EH (cell line): ENCODE results near the gene CAD.
"Not testable (repeated sequence)": the region's sequence is repeated elsewhere in the genome, so short reads cannot be mapped to it uniquely, and the experiment has no call there.

Experiments
- DNase-seq: peaks from one replicate; pipeline ENCODE4 v3.0.0-alpha.2; 2015; ENCODE audit warnings: low read depth

Gene CAD

DNA sequence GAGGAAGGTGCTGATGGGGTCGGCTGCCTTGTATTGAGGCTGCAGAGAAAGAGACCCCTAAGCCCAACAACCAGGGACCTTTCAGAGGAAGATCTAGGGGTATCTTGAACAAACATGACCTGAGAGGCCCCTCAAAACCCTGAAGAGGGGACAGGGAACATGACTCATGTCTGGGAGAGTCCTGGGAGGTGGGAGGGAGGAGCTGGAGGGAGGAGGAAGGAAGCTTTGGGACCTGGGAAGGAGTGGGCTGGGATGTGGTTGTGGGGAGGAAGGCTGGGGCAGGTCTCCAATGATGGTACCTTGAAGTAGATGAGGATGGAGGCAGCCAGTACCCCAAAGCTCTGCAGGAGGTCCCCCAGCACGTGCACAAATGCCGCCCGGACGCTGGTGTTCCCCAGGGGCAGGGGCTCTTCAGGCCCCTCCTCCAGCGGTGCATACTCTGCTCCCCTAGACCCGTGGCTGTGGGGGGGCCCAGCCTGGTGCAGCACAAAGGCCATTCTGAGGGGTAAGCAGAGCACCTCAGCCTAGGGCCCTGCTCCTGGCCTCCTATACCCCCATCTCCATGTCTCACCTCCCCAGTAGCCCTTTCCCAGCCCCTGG lies 39.8 kb downstream of the CAD start:
- DNase-seq: no peak

DNA sequence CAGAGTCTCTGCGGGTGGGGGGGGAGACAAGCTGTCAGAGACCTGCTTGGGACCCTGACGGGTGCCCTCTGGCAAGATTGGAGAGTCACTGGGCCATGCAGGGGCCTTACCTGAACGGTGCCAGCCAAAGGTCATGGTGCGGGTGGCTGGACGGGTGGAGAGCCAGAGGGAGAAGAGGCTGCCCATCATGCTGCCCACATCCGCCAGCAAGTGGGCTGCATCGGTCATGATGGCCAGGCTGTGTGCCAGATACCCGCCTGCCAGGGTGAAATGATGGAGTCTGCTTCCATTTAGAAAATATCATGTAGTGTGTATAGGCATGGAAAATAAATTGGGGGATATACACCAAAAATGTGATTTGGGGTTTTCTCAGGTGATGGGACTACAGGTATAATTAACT lies 40.9 kb downstream of the CAD start:
- DNase-seq: no peak

DNA sequence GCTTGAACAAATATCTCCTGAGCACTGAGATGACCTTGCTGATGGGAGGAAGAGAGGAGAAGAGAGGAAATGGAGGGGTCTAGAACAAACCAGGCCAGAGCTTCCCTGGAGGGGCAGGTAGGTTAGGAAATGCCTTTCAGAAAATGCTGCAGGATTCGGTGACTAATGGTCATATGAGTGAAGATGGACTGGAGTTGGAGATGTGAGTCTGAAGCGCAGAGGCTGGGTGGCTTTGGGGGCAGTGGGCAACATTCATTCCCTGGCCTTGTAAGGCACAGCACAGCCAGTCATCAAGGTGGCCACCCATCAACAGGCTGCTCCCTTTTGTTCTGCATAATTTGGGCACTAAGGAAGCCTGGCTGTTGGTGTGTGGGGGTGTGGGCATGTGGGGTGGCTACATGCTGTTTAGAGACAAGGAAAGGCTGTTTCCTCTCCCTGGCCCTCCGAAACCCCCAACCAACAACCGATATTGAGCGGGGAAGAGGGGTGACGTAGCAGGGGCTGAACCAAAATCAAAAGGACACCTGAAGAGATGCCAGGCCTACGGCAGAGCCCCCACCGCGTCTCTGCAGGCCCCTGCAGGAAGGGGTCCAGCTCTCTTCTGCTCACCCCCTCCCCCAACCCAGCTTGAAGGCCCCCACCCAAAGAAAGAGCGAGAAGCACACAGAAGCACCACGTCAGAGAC lies 44.2 kb downstream of the CAD start:
- DNase-seq: no peak

DNA sequence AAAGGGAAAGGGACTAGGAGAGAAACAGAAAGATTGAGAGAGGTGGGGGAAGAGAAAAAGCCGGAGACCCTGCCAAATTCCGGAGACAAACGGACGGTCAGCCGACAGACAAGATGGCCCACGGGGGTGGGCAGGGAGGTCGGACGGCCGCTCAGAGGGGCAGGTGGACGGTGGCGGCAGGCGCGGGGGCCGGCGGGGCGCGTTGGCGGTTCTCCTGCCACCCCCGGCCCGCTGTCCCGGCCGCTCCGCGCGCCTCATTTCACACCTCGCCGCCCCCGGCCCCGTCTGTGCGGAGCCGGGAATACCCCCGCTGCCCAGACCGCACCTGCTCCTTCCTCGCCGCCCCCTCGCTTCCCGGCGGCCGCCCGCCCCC lies 44.7 kb downstream of the CAD start:
- DNase-seq: no peak

DNA sequence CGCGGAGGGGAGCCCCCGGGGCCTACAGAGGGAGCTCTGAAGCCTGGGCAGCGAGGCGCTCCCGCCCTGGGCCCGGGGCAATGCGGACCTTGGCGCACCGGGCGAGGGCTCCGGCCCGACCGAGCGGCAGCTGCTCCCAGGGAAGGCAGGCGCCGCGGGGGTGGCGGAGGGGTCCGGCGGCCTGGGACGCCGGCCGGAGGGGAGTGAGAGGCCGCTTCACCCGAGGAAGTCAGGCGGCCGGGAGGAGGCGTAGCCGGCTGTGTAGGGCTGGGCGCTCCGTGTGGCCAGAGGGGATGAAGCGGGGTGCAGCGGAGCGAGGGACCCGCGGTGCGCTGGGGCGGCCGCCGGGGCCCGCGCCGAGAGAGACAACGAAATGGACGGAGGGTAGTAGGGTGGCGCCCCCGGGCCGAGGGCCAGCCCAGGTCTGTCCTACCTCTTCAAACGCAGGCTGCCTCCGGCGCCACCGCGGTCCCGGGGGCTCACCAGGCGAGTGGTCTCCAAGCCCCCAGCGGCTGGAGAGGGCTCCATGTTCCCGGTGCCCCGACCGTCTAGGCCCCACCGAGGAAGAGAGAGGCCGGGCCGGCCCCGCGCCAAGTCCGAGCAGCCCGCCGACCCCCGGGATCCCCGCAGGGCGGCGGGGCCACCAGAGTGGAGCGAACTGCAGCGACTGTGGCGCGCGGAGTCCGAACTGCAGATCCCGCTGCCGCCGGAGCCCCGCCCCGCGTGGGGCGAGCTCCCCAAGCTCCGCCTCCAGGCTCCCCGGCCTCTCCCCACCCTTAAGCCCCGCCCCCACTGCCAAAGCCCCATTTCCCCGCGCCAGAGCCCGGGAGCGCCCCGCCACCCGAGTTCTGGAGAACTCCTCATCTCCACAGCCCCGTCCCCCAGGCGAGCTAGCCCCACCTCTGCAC lies 45.5 kb downstream of the CAD start, which contains the start of gene SLC30A3:
Gene SLC30A3 (minus strand): TSS at position 669 of the 908 bp plus-strand sequence. CDS start 141 bp downstream, at position 528.
- peak; percentile 56 for DNase-seq

DNA sequence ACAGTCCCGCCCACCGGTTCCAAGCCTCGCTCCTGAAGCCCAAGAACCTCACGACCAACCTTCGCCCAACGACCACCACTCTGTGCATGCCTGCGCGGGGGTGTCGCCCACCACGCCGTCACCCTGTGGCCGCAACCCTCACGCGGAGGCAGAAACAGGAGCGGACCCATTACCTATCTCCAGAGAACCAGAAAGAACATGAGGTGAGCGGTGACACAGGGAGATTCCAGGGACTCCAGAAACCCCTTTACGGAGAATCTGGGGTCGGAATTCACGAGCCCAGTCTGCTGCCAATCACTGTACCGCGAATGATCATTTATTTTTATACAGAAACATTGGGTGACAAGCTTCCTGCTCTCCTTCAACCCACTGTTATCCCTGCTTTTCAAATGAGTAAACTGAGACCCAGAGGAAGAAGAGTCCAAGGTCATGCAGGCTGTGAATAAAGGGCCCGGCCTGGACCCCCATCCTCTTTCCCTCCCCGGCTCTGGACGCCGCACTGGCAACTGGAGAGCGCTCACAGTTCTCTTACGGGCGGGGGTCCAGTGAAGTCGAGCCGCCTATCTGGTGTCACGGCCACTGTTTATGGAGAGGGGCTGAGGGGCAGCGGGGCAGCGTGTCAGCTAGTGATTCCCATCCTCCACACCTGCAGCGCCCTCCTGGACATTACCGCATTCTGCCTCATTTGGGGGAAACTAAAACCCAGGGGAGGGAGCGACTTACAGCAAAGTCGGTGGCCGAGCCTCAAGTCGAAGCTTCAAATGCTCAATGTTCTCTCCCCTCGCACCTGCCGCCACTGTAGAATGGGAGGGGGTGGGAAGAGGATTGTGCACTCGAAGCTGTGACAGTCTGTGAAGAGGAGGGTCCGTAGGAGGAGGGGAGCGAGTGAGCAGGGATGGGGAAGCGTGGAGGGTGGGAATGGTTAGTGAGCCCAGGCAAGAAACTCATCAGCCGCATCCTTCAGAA lies 46.4 kb downstream of the CAD start:
- DNase-seq: no peak

DNA sequence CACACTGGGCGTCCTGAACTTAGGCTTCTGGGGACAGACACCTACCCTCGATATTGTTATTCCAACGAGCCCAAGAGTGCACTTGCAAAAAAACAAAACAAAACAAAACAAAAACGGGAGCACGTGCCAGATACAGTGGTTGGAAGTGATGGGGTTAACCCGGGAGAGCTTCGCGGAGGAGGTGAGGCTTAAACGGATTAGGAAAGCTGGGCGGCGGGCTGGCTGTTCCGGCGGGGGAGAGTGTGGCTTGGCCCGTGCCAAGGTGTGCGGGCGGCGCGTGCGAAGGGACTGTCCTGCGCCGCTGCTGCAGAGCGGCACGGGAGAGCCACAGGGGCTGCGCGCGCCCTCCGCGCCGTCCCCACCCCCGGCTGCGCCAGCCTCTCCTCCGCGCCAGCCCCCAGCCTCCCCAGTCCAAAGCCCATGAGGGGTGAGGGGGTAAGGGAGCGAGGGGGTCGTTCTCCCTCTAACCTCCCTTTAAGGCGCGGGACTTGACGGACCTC lies 47.1 kb downstream of the CAD start:
- DNase-seq: no peak

DNA sequence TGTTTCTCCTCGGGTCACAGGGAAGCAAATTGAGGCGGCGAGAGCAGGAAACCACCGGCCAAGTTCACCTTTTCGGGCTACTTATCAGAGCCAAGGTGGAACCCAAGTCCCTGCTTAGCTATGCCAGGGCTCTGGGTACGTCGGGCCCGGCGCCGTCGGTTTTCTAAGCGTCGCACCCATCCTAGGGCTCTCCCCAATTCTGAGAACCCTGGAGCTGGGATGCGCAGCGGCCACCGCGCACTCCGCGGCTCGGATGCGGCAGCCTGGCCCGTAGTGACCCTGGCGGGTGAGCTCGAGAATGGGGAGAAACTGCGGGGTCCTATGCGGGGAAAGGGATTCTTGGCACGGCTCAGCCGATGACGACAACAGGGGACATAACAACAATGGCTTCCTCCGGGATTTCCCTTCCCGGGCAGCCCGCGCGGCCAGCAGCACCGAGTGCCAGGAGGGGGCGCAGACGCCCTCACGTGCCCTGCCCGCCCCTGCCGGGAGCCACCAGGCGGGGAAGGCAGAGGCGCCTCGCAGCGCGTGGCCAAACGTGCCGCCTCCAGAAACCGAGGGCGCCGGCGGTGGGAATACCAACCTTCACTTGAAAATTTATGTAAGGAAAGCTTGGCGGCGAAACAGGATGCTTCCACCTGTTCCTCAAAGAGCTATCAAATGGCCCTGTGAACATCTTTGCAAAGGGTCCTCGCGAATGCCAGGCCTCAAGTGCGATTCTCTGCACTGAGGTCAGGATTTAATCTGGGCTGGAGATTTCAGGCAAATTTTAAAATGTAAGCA lies 47.8 kb downstream of the CAD start:
- DNase-seq: peak; percentile 63

DNA sequence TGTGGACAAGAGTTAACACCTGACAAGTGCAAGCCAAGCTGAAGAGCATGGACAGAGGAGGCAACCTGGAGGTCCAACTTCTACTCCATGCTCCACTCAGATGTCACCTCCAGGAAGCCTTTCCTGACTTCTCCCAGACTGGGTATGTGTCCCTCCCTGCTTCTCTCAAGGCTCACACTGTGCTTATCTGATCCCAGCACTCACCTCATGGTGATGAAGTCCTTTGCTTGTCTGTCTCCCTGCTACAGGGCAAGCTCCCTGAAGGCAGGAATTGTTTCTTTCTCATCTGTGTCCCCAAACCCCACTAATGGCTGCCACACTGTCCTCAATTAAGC lies 48.3 kb downstream of the CAD start:
- DNase-seq: no peak

DNA sequence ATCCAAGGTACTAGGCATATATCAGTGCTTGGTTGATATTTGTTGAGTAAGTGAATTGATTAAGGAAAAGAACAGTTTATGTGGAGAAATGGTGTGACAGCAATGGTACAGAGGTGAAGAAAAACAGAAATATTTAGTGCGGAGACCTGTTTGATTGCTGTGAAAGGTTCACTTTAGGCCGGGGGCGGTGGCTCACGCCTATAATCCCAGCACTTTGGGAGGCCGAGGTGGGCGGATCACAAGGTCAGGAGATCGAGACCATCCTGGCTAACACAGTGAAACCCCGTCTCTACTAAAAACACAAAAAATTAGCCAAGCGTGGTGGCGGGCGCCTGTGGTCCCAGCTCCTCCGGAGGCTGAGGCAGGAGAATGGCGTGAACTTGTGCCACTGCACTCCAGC lies 51.1 kb downstream of the CAD start:
- not testable (repeated sequence) for DNase-seq

DNA sequence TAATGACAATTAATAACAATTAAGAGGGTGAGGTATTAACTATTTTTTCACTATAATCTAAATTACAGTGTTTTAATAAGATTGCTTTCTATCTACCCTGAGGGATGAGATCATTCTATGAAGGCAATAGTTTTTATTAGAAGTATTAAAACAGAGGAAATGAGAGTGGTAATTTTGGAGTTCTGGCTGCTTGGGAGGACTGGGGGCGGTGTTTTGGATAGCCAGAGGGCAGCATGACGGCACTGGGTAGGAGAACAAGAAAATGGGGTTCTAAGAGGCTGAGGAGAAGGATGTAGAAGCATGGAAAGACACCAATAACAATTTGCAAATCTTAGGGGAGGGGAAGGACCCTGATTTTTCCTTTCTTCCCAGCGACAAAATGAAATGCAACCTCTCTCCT lies 53.0 kb downstream of the CAD start:
- DNase-seq: no peak

DNA sequence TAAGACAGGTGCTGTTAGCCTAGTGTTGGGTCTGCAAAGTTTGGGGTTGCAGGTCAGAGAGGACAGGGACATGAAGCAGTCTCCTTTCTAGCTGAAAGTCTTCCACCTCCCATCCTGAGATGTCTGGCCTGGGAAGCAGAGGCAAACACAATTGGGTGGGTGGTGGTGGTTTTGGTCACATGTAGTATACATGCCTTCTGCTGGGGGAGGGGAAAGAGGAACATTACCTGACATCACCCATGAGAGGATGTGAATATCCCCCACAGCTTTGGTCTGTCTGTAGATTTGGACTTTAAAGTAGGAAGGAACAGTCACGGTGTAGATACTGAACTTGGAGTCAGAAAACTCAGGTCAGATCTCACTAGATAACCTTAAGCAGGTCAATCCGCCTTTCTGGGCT lies 53.5 kb downstream of the CAD start:
- no peak for DNase-seq

DNA sequence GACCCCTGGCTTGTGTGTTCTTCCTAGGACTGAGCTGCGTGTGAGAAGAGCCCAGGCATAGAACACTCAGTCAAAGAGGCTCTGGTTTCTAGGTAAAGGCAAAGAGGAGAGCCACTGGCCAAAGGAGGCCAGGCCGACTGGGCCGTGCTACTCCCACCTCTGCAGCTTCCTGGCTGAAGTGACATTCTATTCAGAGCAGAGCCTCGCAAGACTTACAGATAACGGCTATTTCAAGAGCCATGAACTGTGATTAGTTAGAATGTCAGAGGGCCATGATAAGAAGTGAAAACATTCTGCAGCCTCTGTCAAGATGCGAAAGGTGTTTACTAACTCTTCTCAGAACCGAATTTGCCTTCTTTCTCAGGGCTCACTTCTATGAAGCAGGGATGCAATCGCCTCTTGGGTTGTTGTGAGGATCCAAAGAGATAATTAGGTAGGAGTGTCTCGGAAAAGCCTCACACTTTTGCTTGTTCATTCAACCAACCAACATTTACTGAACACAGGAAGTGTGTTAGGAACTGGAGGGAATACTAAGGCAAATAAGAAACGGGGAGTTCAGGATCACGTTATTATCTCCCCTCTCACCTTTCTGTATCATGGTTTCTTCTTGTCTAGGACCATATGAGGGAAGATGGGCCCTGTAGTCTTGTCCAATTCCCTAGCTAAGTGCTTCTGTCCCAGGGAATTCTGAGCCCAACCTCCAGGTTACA lies 54.6 kb downstream of the CAD start:
- no peak for DNase-seq

DNA sequence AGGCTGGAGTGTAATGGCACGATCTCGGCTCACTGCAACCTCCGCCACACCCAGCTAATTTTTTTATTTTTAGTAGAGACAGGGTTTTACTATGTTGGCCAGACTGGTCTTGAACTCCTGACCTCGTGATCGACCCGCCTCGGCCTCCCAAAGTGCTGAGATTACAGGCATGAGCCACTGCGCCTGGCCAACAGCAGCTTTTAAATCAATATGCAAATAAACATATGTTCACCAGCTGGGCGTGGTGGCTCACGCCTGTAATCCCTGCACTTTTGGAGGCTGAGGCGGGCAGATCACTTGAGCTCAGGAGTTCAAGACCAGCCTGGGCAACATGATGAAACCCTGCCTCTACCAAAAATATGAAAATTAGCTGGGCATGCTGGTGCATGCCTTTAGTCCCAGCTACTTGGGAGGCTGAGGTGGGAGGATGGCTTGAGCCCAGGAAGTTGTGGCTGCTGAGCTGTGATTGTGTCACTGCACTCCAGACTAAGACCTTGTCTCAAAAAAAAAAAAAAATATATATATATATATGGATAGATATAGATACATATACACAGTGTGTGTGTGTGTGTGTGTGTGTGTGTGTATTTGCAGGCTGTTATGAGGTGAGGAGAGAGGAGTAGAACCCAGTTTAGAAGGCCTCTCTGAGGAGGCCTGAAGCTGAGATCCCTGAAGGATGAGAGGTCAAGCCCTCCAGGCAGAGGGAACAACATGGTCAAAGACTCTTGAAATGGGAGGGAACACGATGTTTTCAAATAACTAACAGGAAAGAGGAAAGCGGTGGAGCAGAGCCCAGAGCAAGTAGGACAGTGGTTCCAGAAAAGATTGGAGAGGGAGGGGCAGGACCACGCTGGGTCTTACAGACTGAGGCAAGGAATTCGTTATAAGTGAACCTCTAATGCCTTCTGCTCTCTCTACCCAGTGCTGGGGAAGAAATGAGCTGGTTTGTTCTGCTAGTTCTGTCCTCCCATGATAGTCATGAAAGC lies 55.7 kb downstream of the CAD start:
- not testable (repeated sequence) for DNase-seq

DNA sequence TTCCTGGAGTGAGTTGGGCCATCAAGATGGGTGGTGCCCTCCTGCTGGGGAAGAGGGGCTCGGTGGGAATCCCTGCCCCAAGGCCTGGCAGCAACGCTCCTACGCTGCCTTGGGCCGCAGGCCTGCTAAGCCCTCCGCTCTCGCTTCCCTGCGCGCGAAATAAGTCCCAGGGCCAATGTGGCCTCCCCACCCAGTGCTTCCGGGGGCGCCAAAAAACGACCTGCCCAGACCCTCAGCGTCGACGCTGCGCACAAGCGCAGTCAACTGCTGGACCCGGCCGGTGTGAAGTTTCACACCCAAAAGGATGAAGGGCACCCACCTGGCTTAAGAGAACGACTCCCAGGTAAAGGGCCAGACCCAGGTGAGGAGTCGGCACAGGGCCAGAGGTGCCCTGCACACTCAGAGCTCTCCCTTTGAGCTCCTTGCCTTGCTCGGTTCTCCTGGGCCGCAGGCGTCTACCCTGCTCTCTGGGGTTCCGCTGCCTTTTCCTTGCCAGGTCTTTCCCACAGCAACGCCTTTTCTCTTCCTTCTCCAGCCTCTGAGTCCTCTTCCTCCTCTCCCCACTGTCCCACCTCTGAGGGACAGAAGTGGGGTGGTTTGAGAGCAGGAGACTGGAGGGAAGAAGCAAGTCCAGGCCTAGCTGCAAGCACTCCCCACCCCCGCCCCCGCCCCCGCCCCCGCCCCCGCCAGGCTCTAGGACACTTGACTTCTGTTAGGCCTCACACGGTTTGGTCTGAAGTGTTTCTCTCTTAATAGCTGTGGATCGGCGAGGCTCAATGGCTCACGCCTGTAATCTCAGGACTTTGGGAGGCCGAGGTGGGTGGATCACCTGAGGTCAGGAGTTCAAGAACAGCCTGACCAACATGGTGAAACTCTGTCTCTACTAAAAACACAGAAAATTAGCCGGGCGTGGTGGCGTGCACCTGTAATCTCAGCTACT lies 58.3 kb downstream of the CAD start, which contains the start of gene DNAJC5G:
Gene DNAJC5G (plus strand): TSS at position 223 of the 940 bp plus-strand sequence. CDS start 1,296 bp downstream, outside the sequence.
- no peak for DNase-seq

DNA sequence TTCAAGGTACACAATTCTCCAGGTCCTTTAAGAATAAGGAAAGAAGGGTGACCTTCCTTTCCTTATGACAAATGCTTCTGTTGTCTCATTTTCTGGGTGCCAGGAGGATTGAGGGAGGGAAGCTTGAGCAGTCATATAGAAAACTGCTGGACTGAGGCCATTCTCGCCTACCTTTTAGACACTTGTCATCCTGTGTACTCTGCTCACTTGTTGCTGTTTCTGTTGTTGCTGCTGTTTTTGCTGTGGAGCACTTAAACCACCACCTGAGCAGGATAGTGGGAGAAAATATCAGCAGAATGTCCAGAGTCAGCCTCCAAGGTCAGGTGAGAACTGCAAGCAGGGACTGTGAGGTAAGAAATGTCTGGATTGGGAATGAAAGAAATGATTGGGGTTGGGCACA lies 60.8 kb downstream of the CAD start:
- no peak for DNase-seq

DNA sequence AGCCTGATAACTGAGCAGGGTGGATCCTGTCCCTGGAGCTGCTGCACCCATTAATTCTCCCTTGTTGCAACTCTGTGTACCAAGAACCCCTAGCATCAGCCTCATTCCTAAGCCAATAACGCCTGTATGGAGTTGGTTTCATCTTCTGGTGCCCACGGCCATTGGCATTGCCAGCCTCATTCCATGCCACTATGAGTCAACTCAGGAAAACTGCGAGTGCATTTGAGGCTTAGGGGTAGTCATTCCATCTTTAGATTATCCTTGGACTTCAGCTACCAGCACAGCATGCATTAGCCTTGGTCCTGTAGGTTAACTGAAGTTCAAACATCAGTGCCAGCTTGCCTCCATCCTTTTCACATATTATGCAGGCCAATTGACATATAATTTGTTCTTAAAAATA lies 63.7 kb downstream of the CAD start:
- DNase-seq: no peak

DNA sequence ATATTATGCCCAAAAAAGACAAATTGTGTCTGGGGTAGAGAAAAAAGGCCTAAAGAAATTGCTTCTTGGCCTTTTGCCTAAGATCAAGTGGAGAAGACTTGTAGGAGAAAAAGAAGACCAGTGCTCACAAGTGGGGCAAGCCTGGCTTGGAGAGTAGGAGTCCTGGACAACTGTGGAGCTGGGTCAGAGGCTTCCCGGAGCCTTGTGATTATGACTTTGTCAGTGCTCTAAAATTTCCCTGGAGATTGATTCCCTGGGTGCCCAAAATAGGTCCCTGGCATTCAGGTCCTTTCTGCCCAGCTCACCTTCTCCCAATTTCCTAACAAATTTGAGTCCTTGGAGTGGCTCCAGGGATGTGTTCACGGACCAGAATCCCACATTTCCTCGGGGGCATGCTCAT lies 64.3 kb downstream of the CAD start:
- no peak for DNase-seq
